ENCODE results near the gene SLN.

The SLN gene

GRCh38 chr11:107719073-107719472 lies 7.2 kb upstream of the SLN start:
- DNase-seq, result no peak

- no peak for DNase-seq
Measured at GRCh38 chr11:107716884-107717532, 5.2 kb upstream of the SLN start.

GRCh38 chr11:107713009-107713408 lies 1.2 kb upstream of the SLN start:
- no peak for DNase-seq

- DNase-seq, result no peak
Measured at GRCh38 chr11:107710301-107710700, 1.6 kb downstream of the SLN start.

GRCh38 chr11:107708792-107709191 lies 3.1 kb downstream of the SLN start:
- no peak for DNase-seq

- DNase-seq, result no peak
Measured at GRCh38 chr11:107707807-107708206, 4.0 kb downstream of the SLN start.

- no peak for DNase-seq
Measured at GRCh38 chr11:107707215-107707671, 4.6 kb downstream of the SLN start.

GRCh38 chr11:107706531-107706930 lies 5.3 kb downstream of the SLN start:
- DNase-seq, result no peak

- DNase-seq, result no peak
Measured at GRCh38 chr11:107705027-107705426, 6.8 kb downstream of the SLN start.

- DNase-seq, result no peak
Measured at GRCh38 chr11:107704451-107704850, 7.4 kb downstream of the SLN start.

GRCh38 chr11:107702723-107703122 lies 9.1 kb downstream of the SLN start:
- DNase-seq, result no peak

- no peak for DNase-seq
Measured at GRCh38 chr11:107702109-107702660, 9.7 kb downstream of the SLN start.

- DNase-seq, result no peak
Measured at GRCh38 chr11:107699371-107700285, 12.2 kb downstream of the SLN start.

- DNase-seq, result no peak
Measured at GRCh38 chr11:107697291-107697690, 14.6 kb downstream of the SLN start.

GRCh38 chr11:107696140-107696539 lies 15.7 kb downstream of the SLN start:
- DNase-seq, result no peak

GRCh38 chr11:107695446-107695845 lies 16.4 kb downstream of the SLN start:
- no peak for DNase-seq

GRCh38 chr11:107691000-107691750 lies 20.7 kb downstream of the SLN start:
- DNase-seq, result no peak

- DNase-seq, result peak; percentile 44
Measured at GRCh38 chr11:107689317-107690202, 22.3 kb downstream of the SLN start.

GRCh38 chr11:107688322-107688918 lies 23.4 kb downstream of the SLN start:
- DNase-seq, result no peak

GRCh38 chr11:107683807-107684206 lies 28.0 kb downstream of the SLN start:
- no peak for DNase-seq

- DNase-seq, result no peak
Measured at GRCh38 chr11:107683061-107683460, 28.8 kb downstream of the SLN start.

GRCh38 chr11:107682572-107682971 lies 29.3 kb downstream of the SLN start:
- DNase-seq, result no peak

Measured in activated T-cell treated with anti-CD3 and anti-CD28 coated beads for 4 hours (primary cell).